Immature natural killer cell (primary cell): Measurements from ENCODE around the gene EGLN1. TPM values are rescaled to one million over a fixed set of nuclear protein-coding genes. Genes with fewer than 3 reads are reported as not detected.

Experiments used
- DNase-seq, 3 donors: peaks; one replicate each; pipeline ENCODE4 v3.0.0; 2022; ENCODE audit warnings: mixed read lengths in 1 of 3
- H3K27ac Mint-ChIP-seq, 6 donors: one replicate each; pipeline ENCODE4 v1.8.0; 2020; ENCODE audit warnings: mixed read lengths in 6 of 6, mild to moderate bottlenecking in 5 of 6, inconsistent platforms in 4 of 6, moderate library complexity in 3 of 6
- H3K27me3 Mint-ChIP-seq, 3 donors: one replicate each; pipeline ENCODE4 v1.8.0; 2020 to 2021; ENCODE audit warnings: low read depth in 3 of 3, mild to moderate bottlenecking in 3 of 3, mixed read lengths in 3 of 3, moderate library complexity in 3 of 3, inconsistent platforms in 1 of 3
- H3K36me3 Mint-ChIP-seq, 3 donors: one replicate each; pipeline ENCODE4 v1.8.0; 2020; ENCODE audit warnings: mixed read lengths in 3 of 3, inconsistent platforms in 2 of 3, mild to moderate bottlenecking in 2 of 3
- H3K4me1 Mint-ChIP-seq, 2 donors: one replicate each; pipeline ENCODE4 v1.8.0; 2020; ENCODE audit warnings: inconsistent platforms in 2 of 2, mild to moderate bottlenecking in 2 of 2, mixed read lengths in 2 of 2, moderate library complexity in 1 of 2
- H3K4me3 Mint-ChIP-seq, 5 donors: one replicate each; pipeline ENCODE4 v1.8.0; 2020; ENCODE audit warnings: mild to moderate bottlenecking in 5 of 5, mixed read lengths in 5 of 5, inconsistent platforms in 3 of 5, moderate library complexity in 3 of 5
- H3K9me3 Mint-ChIP-seq, 6 donors: one replicate each; pipeline ENCODE4 v1.8.0; 2020; ENCODE audit warnings: mild to moderate bottlenecking in 6 of 6, mixed read lengths in 6 of 6, inconsistent platforms in 4 of 6, moderate library complexity in 3 of 6
- polyA plus RNA-seq, 3 donors: library from polyadenylated mRNA; unstranded; fragments of 300-500 nt; fragmentation: Illumina TruSeq; gene quantifications; one replicate each; pipeline ENCODE4 v1.2.3, GENCODE V29; 2021

The EGLN1 gene
- polyA plus RNA-seq, 3 donors from 2014 or later = 18.2 to 27.3 (median 20.6) TPM

GRCh38 chr1:231418741-231419107 lies 3.4 kb downstream of the EGLN1 start:
- H3K9me3 Mint-ChIP-seq = no peaks in the 10 kb centered on the region
- peaks cover 66 to 79% of the 10 kb centered on the region in 2 donors for H3K4me1 Mint-ChIP-seq
- no peak overlapping the region for H3K27ac Mint-ChIP-seq
- peaks cover 4 to 7% (median 7%) of the 10 kb centered on the region in 3 donors for H3K36me3 Mint-ChIP-seq
- peaks cover 2 to 8% (median 4%) of the 10 kb centered on the region in 3 donors for H3K27me3 Mint-ChIP-seq
- H3K4me3 Mint-ChIP-seq = peak overlapping the region; percentile 52 to 97 (median 91)
- no peak for DNase-seq

- DNase-seq = no peak
- peaks cover 4 to 10% (median 8%) of the 10 kb centered on the region in 3 donors for H3K36me3 Mint-ChIP-seq
- H3K4me3 Mint-ChIP-seq = peak overlapping the region; percentile 5 to 91 (median 67)
- H3K27me3 Mint-ChIP-seq = peaks cover 2 to 8% (median 2%) of the 10 kb centered on the region in 3 donors
- no peak overlapping the region for H3K27ac Mint-ChIP-seq
- peaks cover 71 to 83% of the 10 kb centered on the region in 2 donors for H3K4me1 Mint-ChIP-seq
- H3K9me3 Mint-ChIP-seq = no peaks in the 10 kb centered on the region
Observed at GRCh38 chr1:231418101-231418740, 3.9 kb downstream of the EGLN1 start.

- H3K36me3 Mint-ChIP-seq = peaks cover 8 to 11% (median 8%) of the 10 kb centered on the region in 3 donors
- DNase-seq = no peak
- H3K4me1 Mint-ChIP-seq = peaks cover 73 to 83% of the 10 kb centered on the region in 2 donors
- peak overlapping the region in 4 of 5 donors; percentile 11 to 67 (median 23) for H3K4me3 Mint-ChIP-seq
- no peaks in the 10 kb centered on the region for H3K9me3 Mint-ChIP-seq
- H3K27ac Mint-ChIP-seq = no peak overlapping the region
- peaks cover 0 to 6% (median 1%) of the 10 kb centered on the region in 3 donors for H3K27me3 Mint-ChIP-seq
Observed at GRCh38 chr1:231417513-231417912, 4.6 kb downstream of the EGLN1 start.

GRCh38 chr1:231416901-231417300 lies 5.2 kb downstream of the EGLN1 start:
- peaks cover 8 to 11% (median 8%) of the 10 kb centered on the region in 3 donors for H3K36me3 Mint-ChIP-seq
- no peak for DNase-seq
- no peak overlapping the region for H3K27ac Mint-ChIP-seq
- H3K27me3 Mint-ChIP-seq = peaks cover 0 to 6% (median 0%) of the 10 kb centered on the region in 3 donors
- no peaks in the 10 kb centered on the region for H3K9me3 Mint-ChIP-seq
- H3K4me3 Mint-ChIP-seq = peak overlapping the region in 3 of 5 donors; percentile 34 to 67 (median 46)
- H3K4me1 Mint-ChIP-seq = peaks cover 76 to 85% of the 10 kb centered on the region in 2 donors

GRCh38 chr1:231415018-231415583 lies 7.0 kb downstream of the EGLN1 start:
- DNase-seq = no peak

GRCh38 chr1:231414260-231415016 lies 7.6 kb downstream of the EGLN1 start:
- H3K4me3 Mint-ChIP-seq = peak overlapping the region in 1 of 5 donors; percentile 18
- no peak overlapping the region for H3K27ac Mint-ChIP-seq
- no peaks in the 10 kb centered on the region for H3K27me3 Mint-ChIP-seq
- peaks cover 8 to 11% (median 8%) of the 10 kb centered on the region in 3 donors for H3K36me3 Mint-ChIP-seq
- H3K9me3 Mint-ChIP-seq = no peaks in the 10 kb centered on the region
- H3K4me1 Mint-ChIP-seq = peaks cover 62 to 68% of the 10 kb centered on the region in 2 donors
- no peak for DNase-seq

More at GRCh38 chr1:231415018-231415583, 7.0 kb downstream of the EGLN1 start:
- Mint-ChIP-seq H3K4me3 (no peak overlapping the region), H3K9me3 (no peaks in the 10 kb centered on the region), H3K36me3 (peaks cover 8 to 11% (median 8%) of the 10 kb centered on the region in 3 donors), H3K4me1 (peaks cover 69 to 75% of the 10 kb centered on the region in 2 donors), H3K27ac (no peak overlapping the region), H3K27me3 (peaks cover 0 to 3% (median 0%) of the 10 kb centered on the region in 3 donors)

GRCh38 chr1:231413749-231414082 lies 8.4 kb downstream of the EGLN1 start:
- no peak overlapping the region for H3K27ac Mint-ChIP-seq
- no peaks in the 10 kb centered on the region for H3K27me3 Mint-ChIP-seq
- peaks cover 55 to 61% of the 10 kb centered on the region in 2 donors for H3K4me1 Mint-ChIP-seq
- H3K36me3 Mint-ChIP-seq = peaks cover 8 to 11% (median 8%) of the 10 kb centered on the region in 3 donors
- H3K9me3 Mint-ChIP-seq = no peaks in the 10 kb centered on the region
- DNase-seq = no peak
- H3K4me3 Mint-ChIP-seq = no peak overlapping the region

- H3K36me3 Mint-ChIP-seq = peaks cover 8 to 11% (median 9%) of the 10 kb centered on the region in 3 donors
- no peak overlapping the region for H3K4me3 Mint-ChIP-seq
- no peaks in the 10 kb centered on the region for H3K27me3 Mint-ChIP-seq
- no peaks in the 10 kb centered on the region for H3K9me3 Mint-ChIP-seq
- no peak for DNase-seq
- H3K27ac Mint-ChIP-seq = no peak overlapping the region
- H3K4me1 Mint-ChIP-seq = peaks cover 35 to 37% of the 10 kb centered on the region in 2 donors
Observed at GRCh38 chr1:231411036-231411531, 11.0 kb downstream of the EGLN1 start.

GRCh38 chr1:231410036-231410612 lies 12.0 kb downstream of the EGLN1 start:
- H3K4me1 Mint-ChIP-seq = peaks cover 28 to 35% of the 10 kb centered on the region in 2 donors
- no peak overlapping the region for H3K27ac Mint-ChIP-seq
- no peak for DNase-seq
- H3K9me3 Mint-ChIP-seq = no peaks in the 10 kb centered on the region
- H3K36me3 Mint-ChIP-seq = peaks cover 8 to 11% (median 10%) of the 10 kb centered on the region in 3 donors
- no peaks in the 10 kb centered on the region for H3K27me3 Mint-ChIP-seq
- no peak overlapping the region for H3K4me3 Mint-ChIP-seq

GRCh38 chr1:231408528-231409094 lies 13.5 kb downstream of the EGLN1 start:
- Mint-ChIP-seq H3K4me3 (no peak overlapping the region), H3K36me3 (peaks cover 3 to 4% (median 4%) of the 10 kb centered on the region in 3 donors), H3K4me1 (peaks cover 17 to 24% of the 10 kb centered on the region in 2 donors), H3K9me3 (no peaks in the 10 kb centered on the region), H3K27me3 (no peaks in the 10 kb centered on the region), H3K27ac (no peak overlapping the region)
- DNase-seq = no peak

- Mint-ChIP-seq H3K36me3 (peaks cover 0 to 3% (median 2%) of the 10 kb centered on the region in 3 donors), H3K4me1 (peaks cover 8 to 15% of the 10 kb centered on the region in 2 donors), H3K27ac (no peak overlapping the region), H3K4me3 (no peak overlapping the region), H3K27me3 (no peaks in the 10 kb centered on the region), H3K9me3 (no peaks in the 10 kb centered on the region)
- DNase-seq = no peak
Observed at GRCh38 chr1:231407547-231408396, 14.3 kb downstream of the EGLN1 start.

GRCh38 chr1:231407049-231407448 lies 15.0 kb downstream of the EGLN1 start:
- H3K9me3 Mint-ChIP-seq = no peaks in the 10 kb centered on the region
- peaks cover 0 to 3% (median 0%) of the 10 kb centered on the region in 3 donors for H3K36me3 Mint-ChIP-seq
- no peak for DNase-seq
- no peaks in the 10 kb centered on the region for H3K27me3 Mint-ChIP-seq
- H3K27ac Mint-ChIP-seq = no peak overlapping the region
- peaks cover under 1 to 10% of the 10 kb centered on the region in 2 donors for H3K4me1 Mint-ChIP-seq
- H3K4me3 Mint-ChIP-seq = no peak overlapping the region
